ENCODE measurements around the gene LIMK1.
A peak's percentile ranks its signal among the peaks of the same experiment; 100 is the strongest.

LIMK1 gene

DNA sequence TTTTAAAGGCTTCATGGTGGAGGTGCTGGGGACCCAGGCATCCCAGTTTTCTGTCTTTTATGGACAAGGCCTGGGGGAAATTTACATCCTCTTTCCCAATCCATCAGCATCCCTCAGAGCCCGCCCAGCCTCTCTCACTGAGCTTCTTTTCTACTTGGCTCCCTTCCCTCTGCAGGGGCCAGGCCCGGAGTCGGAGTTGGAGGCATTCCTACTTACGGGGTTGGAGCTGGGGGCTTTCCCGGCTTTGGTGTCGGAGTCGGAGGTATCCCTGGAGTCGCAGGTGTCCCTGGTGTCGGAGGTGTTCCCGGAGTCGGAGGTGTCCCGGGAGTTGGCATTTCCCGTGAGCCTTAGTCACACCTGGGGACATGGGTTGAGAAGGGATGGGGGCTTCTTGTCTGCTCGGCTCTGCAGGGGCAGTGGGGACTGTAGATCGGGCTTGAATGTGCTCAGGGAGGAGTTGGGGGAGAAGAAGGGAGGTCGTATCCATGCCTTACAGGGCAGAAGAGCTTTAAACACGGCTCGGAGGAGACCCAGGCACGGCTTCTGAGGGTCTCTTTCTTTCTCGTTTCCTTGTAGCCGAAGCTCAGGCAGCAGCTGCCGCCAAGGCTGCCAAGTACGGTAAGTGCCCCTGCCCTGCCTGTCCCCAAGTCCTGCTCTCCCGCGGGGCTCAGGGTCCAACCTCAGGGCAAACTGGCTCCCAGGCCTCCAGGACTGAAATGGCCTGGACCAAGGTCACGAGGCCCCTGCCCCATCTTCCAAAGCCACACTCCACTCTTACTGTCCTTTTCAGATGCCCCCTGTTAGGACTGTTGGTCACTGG lies 27.3 kb upstream of the LIMK1 start:
- DNase-seq = no peak

DNA sequence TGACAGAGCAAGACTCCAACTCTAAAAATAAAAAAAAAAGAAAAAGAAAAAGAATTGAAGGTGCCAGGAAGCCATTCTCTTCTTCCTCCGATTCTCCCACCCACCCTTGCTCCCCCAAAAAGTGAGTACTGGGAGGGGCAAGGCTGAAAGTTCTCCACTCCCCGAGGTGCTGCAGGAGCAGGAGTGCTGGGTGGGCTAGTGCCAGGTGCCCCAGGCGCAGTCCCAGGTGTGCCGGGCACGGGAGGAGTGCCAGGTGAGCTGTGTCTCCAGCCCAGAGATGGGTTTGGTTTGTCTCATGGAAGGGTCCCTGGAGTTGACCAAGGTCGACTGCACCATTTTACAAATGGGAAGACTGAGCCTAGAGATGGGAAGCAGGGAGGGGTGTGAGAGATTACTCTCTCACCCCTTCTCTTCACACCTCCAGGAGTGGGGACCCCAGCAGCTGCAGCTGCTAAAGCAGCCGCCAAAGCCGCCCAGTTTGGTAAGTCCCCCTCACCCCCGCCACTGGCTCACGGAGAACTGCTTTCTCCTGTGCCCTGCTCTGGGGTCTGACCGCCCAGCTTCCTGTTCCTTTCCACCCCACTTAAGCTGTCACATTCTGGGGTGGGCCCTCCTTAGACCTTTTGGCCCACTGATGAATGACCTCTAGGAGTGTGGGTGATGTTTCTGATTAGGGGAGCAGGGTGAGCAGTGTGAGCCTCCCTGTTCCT lies 26.2 kb upstream of the LIMK1 start:
- no peak for DNase-seq

DNA sequence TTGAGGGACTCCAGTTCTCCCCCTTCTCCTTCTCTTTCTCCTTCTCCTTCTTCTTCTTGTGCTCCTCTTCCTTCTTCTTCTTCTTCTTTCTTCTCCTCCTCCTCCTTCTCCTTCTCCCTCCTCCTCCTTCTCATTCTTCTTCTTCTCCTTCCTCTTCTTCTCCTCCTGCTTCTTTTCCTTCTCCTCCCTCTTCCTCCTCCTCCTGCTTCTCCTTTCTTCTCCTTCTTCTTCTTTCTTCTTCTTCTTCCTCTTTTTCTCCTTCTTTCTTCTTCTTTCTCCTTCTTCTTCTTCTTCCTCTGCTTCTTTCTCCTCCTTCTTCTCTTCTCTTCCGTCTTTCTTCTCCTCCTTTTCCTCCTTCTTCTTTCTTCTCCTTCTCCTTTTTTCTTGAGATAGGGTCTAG lies 25.6 kb upstream of the LIMK1 start:
- DNase-seq = no peak

DNA sequence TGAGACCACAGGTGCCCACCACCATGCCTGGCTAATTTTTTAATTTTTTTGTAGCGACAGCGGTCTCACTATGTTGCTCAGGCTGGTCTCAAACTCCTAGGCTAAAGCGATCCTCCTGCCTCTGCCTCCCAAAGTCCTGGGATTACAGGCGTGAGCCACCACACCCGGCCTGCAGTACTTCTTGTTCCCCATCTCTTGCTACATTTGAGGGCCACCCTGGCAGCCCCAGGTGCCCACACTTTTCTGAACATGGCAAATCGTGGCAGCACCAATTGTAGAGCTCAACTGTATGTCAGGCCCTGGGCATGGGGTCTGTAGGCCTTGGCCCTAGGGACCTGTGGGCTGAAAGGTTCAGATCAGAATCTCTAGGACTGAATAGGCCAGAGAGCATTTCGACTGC lies 25.1 kb upstream of the LIMK1 start:
- DNase-seq = no peak

DNA sequence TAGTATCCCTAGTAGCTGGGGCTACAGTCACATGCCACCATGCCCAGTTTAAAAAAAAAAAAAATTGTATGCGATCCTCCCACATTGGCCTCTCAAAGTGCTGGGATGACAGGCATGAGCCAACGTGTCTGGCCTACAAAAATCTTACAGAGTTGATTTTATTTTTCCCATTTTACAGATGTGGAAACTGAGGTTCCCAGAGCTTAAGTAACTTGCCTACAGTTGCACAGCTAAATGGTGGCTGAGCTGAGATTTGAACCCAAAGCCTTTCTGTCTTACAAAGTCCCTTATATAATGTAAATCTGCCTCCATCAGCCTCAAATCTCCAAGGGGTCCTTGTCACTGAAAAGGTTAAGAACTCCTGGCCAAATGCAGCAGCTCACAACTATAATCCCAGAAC lies 24.6 kb upstream of the LIMK1 start:
- DNase-seq = no peak

DNA sequence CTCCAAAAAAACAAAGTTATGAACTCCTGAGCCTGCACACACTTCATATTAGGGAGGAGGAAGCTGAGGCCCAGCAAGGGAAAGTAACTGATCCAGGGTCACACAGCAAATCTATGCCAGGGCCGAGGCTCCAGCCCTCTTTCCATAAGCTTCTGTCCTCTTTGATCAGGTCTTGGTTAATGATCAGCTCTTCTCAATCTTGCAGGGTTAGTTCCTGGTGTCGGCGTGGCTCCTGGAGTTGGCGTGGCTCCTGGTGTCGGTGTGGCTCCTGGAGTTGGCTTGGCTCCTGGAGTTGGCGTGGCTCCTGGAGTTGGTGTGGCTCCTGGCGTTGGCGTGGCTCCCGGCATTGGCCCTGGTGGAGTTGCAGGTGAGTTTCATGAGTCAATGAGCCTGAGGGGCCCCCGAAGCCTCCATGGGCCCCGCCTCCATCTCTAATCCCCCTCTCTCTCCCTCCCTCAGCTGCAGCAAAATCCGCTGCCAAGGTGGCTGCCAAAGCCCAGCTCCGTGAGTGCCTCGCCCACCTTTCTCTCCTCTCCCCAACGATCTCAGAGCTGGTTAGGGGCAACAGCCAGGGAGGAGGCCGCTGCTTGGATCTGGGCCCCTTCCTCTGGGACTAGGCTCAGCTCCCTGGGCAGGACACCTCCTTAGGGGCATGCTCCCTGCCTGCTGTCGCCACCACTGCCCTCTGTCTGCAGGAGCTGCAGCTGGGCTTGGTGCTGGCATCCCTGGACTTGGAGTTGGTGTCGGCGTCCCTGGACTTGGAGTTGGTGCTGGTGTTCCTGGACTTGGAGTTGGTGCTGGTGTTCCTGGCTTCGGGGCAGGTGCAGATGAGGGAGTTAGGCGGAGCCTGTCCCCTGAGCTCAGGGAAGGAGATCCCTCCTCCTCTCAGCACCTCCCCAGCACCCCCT lies 23.7 kb upstream of the LIMK1 start:
- DNase-seq = peak; percentile 12

DNA sequence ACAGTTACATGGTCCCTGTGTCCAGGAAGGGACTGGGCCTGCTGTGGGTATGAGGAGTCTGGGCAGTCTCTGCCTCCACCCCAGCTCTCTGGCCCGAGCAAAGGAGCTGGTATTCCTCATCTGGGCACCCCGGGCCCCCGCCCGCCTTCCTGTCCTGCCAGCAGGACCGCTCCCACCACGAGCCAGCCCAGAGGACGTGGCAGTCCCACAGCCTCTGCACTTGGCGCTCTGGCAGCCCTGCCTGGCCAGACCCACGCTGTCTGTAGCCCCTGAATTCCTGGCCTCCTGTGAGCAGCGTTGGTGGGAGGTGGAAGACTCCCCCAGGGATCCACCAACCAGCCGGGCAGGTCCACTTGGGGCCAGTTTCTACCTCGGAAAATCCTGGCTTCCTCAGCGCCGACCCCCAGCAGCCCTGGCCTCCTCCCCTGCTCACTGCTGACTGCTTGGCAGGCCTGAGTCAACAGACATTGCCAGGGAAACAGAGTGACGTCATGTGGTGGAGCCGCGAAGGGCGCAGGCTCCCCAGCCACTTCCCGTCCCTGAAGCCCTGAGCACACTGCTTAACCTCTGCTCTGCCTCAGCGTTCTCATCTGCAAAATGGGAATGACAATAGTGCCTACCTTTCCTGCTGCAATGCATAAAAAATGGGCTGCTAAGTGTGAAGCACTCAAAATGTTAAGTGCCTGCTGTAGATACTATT lies 21.6 kb upstream of the LIMK1 start:
- DNase-seq = no peak

DNA sequence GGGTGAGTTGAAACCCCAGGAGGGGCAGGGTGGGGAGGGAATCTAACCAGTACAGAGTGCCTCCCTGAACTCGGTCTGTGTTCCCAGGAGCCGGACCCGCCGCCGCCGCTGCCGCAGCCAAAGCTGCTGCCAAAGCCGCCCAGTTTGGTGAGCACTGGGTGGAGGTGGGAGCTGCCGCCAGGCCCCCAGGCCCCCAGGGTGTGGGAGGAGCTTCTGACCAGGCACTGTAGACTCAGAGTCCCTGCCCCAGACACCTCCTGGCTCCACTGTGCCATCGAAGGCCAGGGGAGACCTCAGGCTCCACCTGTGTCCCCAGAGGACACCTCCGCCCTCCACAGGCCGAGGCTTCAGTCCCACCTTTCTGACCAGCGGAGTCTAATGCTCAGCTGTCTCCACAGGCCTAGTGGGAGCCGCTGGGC lies 20.4 kb upstream of the LIMK1 start:
- no peak for DNase-seq

DNA sequence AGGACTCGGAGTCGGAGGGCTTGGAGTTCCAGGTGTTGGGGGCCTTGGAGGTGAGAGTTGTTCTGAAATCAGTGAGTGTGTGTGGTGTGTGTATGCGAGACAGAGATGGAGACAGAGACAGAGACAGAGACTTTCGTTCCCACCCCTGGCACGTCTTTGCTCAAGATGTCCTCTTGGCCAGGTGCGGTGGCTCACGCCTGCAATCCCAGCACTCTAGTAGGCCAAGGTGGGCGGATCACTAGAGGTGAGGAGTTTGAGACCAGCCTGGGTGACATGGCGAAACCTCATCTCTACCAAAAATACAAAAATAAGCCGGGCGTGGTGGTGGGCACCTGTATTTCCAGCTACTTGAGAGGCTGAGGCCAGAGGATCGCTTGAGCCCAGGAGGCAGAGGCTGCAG lies 20.0 kb upstream of the LIMK1 start:
- no peak for DNase-seq

DNA sequence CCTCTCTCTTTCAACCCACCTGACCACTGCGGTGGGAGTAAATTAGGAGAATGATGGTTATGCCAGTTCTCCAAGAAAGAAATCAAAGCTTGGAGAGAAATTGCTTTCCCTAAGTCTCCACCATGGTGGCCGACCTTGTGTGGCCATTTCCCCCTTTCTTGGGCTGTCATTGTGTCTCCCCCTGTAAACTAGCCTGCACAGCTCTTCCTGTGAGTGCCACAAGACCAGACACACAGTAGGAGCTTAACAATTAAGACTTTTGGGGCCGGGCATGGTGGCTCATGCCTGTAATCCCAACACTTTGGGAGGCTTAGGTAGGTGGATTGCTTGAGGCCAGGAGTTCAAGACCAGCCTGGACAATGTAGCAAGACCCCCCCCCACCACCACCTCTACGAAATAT lies 18.9 kb upstream of the LIMK1 start:
- no peak for DNase-seq

DNA sequence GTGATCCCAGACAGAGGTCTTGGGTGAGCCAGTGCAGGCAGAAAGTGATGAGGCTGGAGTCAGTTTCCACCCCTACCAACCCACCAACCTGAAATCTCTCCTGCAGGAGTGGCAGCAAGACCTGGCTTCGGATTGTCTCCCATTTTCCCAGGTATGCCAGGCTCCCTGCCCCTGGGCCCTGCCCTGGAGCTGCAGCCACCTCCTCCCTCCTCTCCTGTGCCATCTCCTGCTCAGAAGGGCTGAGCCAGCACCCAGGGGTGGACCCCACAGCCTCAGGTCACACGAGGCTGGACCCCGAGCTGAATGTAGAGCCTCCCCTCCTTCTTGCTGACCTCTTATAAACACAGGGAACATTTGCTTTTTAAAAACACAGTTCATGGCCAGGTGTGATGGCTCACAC lies 17.0 kb upstream of the LIMK1 start:
- DNase-seq = no peak

DNA sequence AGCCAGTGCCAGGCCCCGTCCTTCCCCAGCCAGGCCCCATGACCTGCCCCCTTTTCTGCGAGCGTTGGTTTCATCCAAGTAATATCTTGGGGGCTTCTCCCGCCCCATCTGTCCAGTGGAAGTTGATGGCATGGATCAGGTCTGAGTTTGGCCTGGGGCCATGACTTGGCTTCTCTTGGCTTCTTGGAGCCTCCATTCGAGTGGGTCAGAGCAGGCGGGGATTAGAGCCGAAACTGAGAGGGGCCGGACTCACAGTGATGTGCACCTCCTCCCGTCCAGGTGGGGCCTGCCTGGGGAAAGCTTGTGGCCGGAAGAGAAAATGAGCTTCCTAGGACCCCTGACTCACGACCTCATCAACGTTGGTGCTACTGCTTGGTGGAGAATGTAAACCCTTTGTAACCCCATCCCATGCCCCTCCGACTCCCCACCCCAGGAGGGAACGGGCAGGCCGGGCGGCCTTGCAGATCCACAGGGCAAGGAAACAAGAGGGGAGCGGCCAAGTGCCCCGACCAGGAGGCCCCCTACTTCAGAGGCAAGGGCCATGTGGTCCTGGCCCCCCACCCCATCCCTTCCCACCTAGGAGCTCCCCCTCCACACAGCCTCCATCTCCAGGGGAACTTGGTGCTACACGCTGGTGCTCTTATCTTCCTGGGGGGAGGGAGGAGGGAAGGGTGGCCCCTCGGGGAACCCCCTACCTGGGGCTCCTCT lies 15.1 kb upstream of the LIMK1 start:
- DNase-seq = no peak

DNA sequence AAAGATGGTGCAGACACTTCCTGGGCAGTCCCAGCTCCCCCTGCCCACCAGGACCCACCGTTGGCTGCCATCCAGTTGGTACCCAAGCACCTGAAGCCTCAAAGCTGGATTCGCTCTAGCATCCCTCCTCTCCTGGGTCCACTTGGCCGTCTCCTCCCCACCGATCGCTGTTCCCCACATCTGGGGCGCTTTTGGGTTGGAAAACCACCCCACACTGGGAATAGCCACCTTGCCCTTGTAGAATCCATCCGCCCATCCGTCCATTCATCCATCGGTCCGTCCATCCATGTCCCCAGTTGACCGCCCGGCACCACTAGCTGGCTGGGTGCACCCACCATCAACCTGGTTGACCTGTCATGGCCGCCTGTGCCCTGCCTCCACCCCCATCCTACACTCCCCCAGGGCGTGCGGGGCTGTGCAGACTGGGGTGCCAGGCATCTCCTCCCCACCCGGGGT lies 14.5 kb upstream of the LIMK1 start:
- DNase-seq = no peak

DNA sequence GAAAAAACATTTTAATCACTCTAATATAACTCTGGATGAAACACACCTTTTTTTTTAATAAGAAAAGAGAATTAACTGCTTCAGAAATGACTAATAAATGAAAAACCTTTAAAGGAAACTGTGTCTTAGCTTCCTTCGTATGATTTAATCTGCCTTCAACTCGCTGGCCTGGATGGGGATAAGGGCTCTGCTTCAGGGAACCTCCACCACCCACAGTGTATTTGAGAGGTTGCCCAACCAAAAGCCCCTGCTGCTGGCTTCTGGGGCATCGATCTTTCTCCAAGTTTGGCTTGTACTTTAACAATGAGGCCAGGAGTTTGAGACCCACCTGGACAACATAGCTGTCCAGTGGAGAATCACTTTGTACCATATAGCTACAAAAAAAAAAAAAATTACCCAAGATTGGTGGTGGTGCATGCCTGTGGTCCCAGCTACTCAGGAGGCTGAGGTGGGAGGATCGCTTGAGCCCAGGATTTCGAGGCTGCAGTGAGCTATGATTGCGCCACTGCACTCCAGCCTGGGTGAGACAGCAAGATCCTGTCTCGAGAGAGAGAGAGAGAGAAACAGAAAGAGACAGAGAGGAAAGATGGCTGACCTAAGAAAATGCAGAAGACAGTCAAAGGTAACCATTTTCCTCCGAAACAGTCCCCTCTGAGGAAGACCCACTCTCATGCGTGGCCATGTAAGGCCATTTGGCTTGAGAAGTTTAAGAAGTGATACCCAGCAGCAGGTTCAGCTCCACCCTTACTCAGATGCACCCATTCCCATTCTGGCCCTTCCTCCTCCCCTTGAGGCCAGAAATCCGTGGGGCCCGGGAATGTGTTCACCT lies 13.6 kb upstream of the LIMK1 start:
- DNase-seq = no peak

DNA sequence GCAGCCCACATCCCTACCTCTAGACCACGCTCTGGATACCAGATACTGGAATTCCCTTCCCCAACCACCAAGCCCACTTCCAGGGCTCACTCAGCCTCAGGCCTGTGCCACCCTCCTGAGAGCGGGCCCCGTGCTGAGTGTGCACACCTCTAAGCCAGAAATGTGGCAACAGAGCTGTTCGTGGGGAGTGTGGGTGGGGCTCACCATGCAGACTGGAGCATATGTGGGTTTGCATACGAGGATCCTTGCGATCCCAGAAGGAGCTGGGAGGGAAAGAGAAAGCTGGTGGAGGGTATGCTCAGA lies 13.0 kb upstream of the LIMK1 start:
- no peak for DNase-seq

DNA sequence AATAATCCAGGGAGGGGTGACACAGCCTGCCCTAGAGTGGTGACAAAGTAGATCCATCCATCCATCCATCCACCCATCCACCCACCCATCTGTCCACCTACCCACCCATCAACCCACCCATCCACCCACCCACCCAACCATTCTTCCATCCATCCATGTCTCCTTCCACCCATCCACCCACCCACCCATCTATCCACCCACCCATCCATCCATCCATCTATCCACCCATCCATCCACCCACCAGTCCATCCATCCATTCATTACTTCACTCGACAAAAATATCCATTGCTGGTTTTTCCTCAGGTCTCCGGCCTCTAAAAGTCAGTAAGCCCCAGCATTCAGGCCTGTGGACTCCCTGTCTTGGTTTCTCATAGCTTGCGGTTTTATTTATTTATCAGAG lies 12.5 kb upstream of the LIMK1 start:
- no peak for DNase-seq

DNA sequence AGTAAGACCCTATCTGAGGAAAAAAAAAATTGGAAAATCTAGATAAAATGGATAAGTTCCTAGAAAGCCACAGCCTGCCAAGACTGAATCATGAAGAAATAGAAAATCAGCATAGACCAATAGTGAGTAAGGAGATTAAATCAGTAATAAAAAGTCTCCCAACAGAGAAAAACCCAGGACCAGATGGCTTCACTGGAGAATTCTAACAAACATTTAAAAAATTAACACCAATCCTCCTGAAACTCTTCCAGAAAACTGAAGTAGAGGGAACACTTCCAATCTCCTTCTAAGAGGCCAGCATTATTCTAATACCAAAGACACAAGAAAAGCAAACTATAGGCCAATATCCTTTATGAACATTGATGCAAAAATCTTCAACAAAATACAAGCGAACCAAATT lies 8.8 kb upstream of the LIMK1 start:
- no peak for DNase-seq

DNA sequence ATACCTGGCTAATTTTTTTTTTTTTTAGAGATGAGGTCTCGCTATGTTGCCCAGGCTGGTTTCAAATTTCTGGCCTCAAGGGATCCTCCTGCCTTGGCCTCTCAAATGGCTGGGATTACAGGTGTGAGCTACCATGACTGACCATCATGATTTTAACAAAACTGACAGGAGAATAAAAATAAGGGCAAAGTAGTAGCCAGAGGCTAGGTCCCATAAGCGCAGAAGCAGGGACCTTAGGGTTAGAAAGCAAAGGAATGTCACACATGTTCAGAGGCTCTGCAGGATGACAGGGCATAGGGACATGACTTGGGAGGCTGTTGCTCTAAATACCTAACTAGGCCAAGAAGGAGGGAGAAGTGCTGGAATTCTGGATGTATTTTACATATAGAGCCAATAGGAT lies 5.1 kb upstream of the LIMK1 start:
- no peak for DNase-seq

DNA sequence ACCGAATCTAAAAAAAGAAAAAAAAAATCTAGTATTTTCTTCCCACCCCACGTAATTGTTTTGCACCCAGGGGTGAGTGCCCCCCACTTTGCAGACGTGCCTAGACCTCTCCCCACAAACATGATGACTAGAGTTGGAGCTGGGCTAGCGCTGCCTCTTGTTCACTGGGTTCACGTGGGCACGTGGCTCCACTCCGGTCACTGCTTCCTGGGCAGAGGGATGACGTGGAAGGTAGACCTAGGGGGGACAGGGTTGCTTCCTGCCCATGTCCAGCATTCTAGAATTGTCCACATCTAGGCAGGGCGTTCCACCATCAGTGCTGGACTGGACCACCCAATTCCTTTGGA lies 861 bp upstream of the LIMK1 start:
- no peak for DNase-seq

DNA sequence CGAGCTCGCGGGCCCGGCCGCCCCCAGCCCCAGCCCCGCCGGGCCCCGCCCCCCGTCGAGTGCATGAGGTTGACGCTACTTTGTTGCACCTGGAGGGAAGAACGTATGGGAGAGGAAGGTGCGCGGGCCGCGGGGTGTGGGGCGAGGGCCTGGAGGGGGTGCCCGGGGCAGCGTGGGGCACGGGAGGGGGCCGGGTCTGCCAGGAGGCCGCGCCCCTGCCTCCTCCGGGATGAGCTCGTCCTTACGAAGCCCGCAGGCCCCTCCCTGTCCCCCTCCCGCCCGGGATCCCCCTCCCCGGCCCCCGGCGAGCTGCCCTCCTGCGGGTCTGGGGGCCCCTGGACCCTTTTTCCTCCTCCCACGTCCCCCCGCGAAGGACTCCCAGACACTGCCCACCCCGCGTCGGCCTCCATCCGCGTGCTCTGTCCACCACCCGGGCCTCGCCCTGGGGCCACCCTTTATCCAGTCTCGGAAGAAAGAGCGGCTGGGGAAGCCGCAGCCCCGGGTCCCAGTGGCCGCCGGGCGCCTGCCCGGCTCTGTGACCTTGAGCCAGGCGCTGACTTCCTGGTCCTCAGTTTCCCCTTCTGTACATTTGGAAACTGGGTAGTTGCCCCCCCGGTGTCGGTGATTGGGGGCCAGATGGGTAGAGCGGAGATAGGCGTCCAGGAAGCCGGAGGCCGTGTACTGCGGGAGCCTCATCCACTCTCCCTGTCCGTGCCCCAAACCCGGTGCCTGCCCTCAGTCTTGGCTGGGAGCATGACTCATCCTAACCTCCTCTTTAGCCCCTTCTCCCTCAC lies 521 bp downstream of the LIMK1 start:
- DNase-seq = peak; percentile 45

All from DMS79 treated with DMSO at 0.1 percent for 48 hours (cell line).